ENCODE measurements around the gene DUSP21.

The DUSP21 gene

DNA sequence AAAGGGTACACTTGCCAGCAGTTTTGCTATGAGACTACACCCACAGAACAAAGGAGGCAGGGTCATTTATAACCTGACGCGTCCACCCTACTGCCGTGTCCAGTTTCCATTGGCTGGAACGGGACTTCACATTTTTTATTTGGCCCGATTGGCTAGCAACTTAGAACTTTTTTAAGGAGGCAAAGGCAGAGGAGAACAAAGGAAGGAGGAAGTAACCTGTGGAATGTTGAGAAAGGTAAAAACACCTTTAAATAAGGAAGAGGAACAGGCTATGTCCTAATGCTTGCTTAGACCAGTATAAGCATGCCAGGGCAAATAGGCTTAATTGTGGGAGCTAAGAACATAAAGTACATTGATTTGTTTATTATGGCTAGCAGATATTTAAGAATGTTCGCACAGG is 47.8 kb downstream of the DUSP21 start:
- TF ChIP-seq, protein P1, sequence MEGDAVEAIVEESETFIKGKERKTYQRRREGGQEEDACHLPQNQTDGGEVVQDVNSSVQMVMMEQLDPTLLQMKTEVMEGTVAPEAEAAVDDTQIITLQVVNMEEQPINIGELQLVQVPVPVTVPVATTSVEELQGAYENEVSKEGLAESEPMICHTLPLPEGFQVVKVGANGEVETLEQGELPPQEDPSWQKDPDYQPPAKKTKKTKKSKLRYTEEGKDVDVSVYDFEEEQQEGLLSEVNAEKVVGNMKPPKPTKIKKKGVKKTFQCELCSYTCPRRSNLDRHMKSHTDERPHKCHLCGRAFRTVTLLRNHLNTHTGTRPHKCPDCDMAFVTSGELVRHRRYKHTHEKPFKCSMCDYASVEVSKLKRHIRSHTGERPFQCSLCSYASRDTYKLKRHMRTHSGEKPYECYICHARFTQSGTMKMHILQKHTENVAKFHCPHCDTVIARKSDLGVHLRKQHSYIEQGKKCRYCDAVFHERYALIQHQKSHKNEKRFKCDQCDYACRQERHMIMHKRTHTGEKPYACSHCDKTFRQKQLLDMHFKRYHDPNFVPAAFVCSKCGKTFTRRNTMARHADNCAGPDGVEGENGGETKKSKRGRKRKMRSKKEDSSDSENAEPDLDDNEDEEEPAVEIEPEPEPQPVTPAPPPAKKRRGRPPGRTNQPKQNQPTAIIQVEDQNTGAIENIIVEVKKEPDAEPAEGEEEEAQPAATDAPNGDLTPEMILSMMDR (IDR thresholded peaks at IDR 0.05; ENCODE audit: low read depth, low read length): no peak
- no peak overlapping the region for H3K4me3 ChIP-seq (ENCODE audit: low read depth, low read length)

Measured in WI38 (cell line).